Naive B cell (primary cell): Measurements from ENCODE around the gene CCDC61. TPM values are rescaled to one million over a fixed set of nuclear protein-coding genes. Genes with fewer than 3 reads are reported as not detected.
A peak's percentile ranks its signal among the peaks of the same experiment; 100 is the strongest.

ENCODE experiments used
- ATAC-seq, 2 donors: fragments of 150-1000 bp; cut with Tn5 transposase; 2 replicates each; pipeline ENCODE4 v1.10.0; 2021; ENCODE audit warnings: low read depth in 2 of 2, mild to moderate bottlenecking in 2 of 2, moderate library complexity in 2 of 2
- DNase-seq: peaks from one replicate; pipeline ENCODE4 v3.0.0; 2022
- H3K27ac Mint-ChIP-seq, 6 donors: one replicate each; pipeline ENCODE4 v1.8.0; 2020 to 2022; ENCODE audit warnings: mild to moderate bottlenecking in 6 of 6, mixed read lengths in 6 of 6, moderate library complexity in 5 of 6, inconsistent platforms in 2 of 6
- H3K27me3 Mint-ChIP-seq, 3 donors: one replicate each; pipeline ENCODE4 v1.8.0; 2021 to 2022; ENCODE audit warnings: mixed read lengths in 3 of 3, mild to moderate bottlenecking in 1 of 3
- H3K36me3 Mint-ChIP-seq, 2 donors: one replicate each; pipeline ENCODE4 v1.8.0; 2020 to 2022; ENCODE audit warnings: mixed read lengths in 2 of 2, inconsistent platforms in 1 of 2, mild to moderate bottlenecking in 1 of 2
- H3K4me1 Mint-ChIP-seq, 3 donors: one replicate each; pipeline ENCODE4 v1.8.0; 2020 to 2022; ENCODE audit warnings: mixed read lengths in 3 of 3, inconsistent platforms in 1 of 3, mild to moderate bottlenecking in 1 of 3, moderate library complexity in 1 of 3
- H3K4me3 Mint-ChIP-seq, 8 donors: one replicate each; pipeline ENCODE4 v1.8.0; 2020 to 2022; ENCODE audit warnings: mild to moderate bottlenecking in 8 of 8, mixed read lengths in 8 of 8, moderate library complexity in 8 of 8, inconsistent platforms in 2 of 8
- H3K9me3 Mint-ChIP-seq, 7 donors: one replicate each; pipeline ENCODE4 v1.8.0; 2020 to 2022; ENCODE audit warnings: mixed read lengths in 7 of 7, mild to moderate bottlenecking in 5 of 7, inconsistent platforms in 2 of 7, moderate library complexity in 1 of 7
- polyA plus RNA-seq, 6 donors: library from polyadenylated mRNA; unstranded; fragments of 300-500 nt; fragmentation: Illumina TruSeq; gene quantifications; one replicate each; pipeline ENCODE4 v1.2.3, GENCODE V29; 2021; ENCODE audit warnings: low read depth in 6 of 6

CCDC61 gene
- polyA plus RNA-seq, 6 donors from 2014 or later: 4.9 to 11.9 (median 7.7) TPM

GRCh38 chr19:46022061-46022430, 26.8 kb downstream of the CCDC61 start:
- H3K4me1 Mint-ChIP-seq: peaks cover under 1 to 7% (median 4%) of the 10 kb centered on the region in 3 donors
- no peak overlapping the region for H3K4me3 Mint-ChIP-seq
- ATAC-seq (no peak), DNase-seq (no peak)
- peaks cover 0 to 7% of the 10 kb centered on the region in 2 donors for H3K36me3 Mint-ChIP-seq
- no peaks in the 10 kb centered on the region for H3K9me3 Mint-ChIP-seq
- no peak overlapping the region for H3K27ac Mint-ChIP-seq
- peaks cover 27 to 36% (median 34%) of the 10 kb centered on the region in 3 donors for H3K27me3 Mint-ChIP-seq

GRCh38 chr19:46022431-46023310, 27.4 kb downstream of the CCDC61 start, which contains the start of gene PGLYRP1:
PGLYRP1 (minus strand) TSS chr19:46023053; CDS start chr19:46023021, 32 bp downstream.
- Mint-ChIP-seq H3K4me1 (peaks cover 0 to 7% (median 2%) of the 10 kb centered on the region in 3 donors), H3K27me3 (peaks cover 27 to 36% (median 35%) of the 10 kb centered on the region in 3 donors), H3K9me3 (no peaks in the 10 kb centered on the region), H3K27ac (no peak within 1 kb of the TSS), H3K4me3 (no peak within 1 kb of the TSS), H3K36me3 (peaks cover 0 to 7% of the 10 kb centered on the region in 2 donors)
- DNase-seq (no peak), ATAC-seq (no peak)

- Mint-ChIP-seq H3K4me1 (peaks cover 0 to 7% (median 2%) of the 10 kb centered on the region in 3 donors), H3K27ac (no peak overlapping the region), H3K9me3 (no peaks in the 10 kb centered on the region), H3K27me3 (peaks cover 27 to 36% (median 35%) of the 10 kb centered on the region in 3 donors), H3K4me3 (no peak overlapping the region), H3K36me3 (peaks cover 0 to 7% of the 10 kb centered on the region in 2 donors)
- no peak for DNase-seq
- no peak for ATAC-seq
Measured at GRCh38 chr19:46023311-46023779, 28.1 kb downstream of the CCDC61 start.

GRCh38 chr19:46025835-46026234, 30.6 kb downstream of the CCDC61 start:
- H3K9me3 Mint-ChIP-seq: no peaks in the 10 kb centered on the region
- H3K27ac Mint-ChIP-seq: no peak overlapping the region

GRCh38 chr19:46030812-46031550, 35.7 kb downstream of the CCDC61 start:
- Mint-ChIP-seq H3K4me1 (peaks cover 3 to 5% (median 3%) of the 10 kb centered on the region in 3 donors), H3K9me3 (peaks cover 0 to 3% (median 0%) of the 10 kb centered on the region in 7 donors), H3K36me3 (peaks cover 0 to 7% of the 10 kb centered on the region in 2 donors), H3K27ac (no peak overlapping the region), H3K4me3 (no peak overlapping the region), H3K27me3 (peaks cover 27 to 49% (median 37%) of the 10 kb centered on the region in 3 donors)
- no peak for DNase-seq
- ATAC-seq: no peak

More at GRCh38 chr19:46025835-46026234, 30.6 kb downstream of the CCDC61 start:
- Mint-ChIP-seq H3K4me3 (no peak overlapping the region), H3K27me3 (peaks cover 32 to 51% (median 49%) of the 10 kb centered on the region in 3 donors), H3K4me1 (peaks cover 3 to 7% (median 5%) of the 10 kb centered on the region in 3 donors), H3K36me3 (peaks cover 0 to 7% of the 10 kb centered on the region in 2 donors)
- DNase-seq (no peak), ATAC-seq (no peak)

GRCh38 chr19:46031781-46032596, 36.7 kb downstream of the CCDC61 start:
- Mint-ChIP-seq H3K9me3 (peaks cover 0 to 6% (median 0%) of the 10 kb centered on the region in 7 donors), H3K4me1 (peaks cover 3 to 5% (median 3%) of the 10 kb centered on the region in 3 donors), H3K27ac (no peak overlapping the region), H3K4me3 (no peak overlapping the region), H3K27me3 (peaks cover 21 to 46% (median 29%) of the 10 kb centered on the region in 3 donors), H3K36me3 (no peaks in the 10 kb centered on the region)
- DNase-seq: no peak
- ATAC-seq: no peak

- no peak for DNase-seq
- peaks cover 0 to 9% (median 2%) of the 10 kb centered on the region in 7 donors for H3K9me3 Mint-ChIP-seq
- H3K27me3 Mint-ChIP-seq: peaks cover 23 to 48% (median 31%) of the 10 kb centered on the region in 3 donors
- H3K4me1 Mint-ChIP-seq: peaks cover 3 to 5% (median 3%) of the 10 kb centered on the region in 3 donors
- H3K36me3 Mint-ChIP-seq: no peaks in the 10 kb centered on the region
- no peak overlapping the region for H3K4me3 Mint-ChIP-seq
- no peak for ATAC-seq
- H3K27ac Mint-ChIP-seq: no peak overlapping the region
Measured at GRCh38 chr19:46032597-46033025, 37.3 kb downstream of the CCDC61 start.

- Mint-ChIP-seq H3K27me3 (peaks cover 23 to 48% (median 31%) of the 10 kb centered on the region in 3 donors), H3K9me3 (peaks cover 0 to 9% (median 2%) of the 10 kb centered on the region in 7 donors), H3K36me3 (no peaks in the 10 kb centered on the region), H3K27ac (peak overlapping the region in 1 of 6 donors; percentile 24), H3K4me3 (peak overlapping the region in 1 of 8 donors; percentile 42), H3K4me1 (peaks cover 3 to 5% (median 3%) of the 10 kb centered on the region in 3 donors)
- ATAC-seq (no peak), DNase-seq (no peak)
Measured at GRCh38 chr19:46033401-46033800, 38.1 kb downstream of the CCDC61 start.

GRCh38 chr19:46035546-46035945, 40.3 kb downstream of the CCDC61 start:
- peaks cover 24 to 44% (median 34%) of the 10 kb centered on the region in 3 donors for H3K27me3 Mint-ChIP-seq
- peak overlapping the region in 1 of 6 donors; percentile 49 for H3K27ac Mint-ChIP-seq
- peaks cover 0 to 9% (median 2%) of the 10 kb centered on the region in 7 donors for H3K9me3 Mint-ChIP-seq
- ATAC-seq: no peak
- H3K36me3 Mint-ChIP-seq: peaks cover 0 to 7% of the 10 kb centered on the region in 2 donors
- no peak for DNase-seq
- no peak overlapping the region for H3K4me3 Mint-ChIP-seq
- H3K4me1 Mint-ChIP-seq: no peaks in the 10 kb centered on the region

- H3K36me3 Mint-ChIP-seq: peaks cover 0 to 7% of the 10 kb centered on the region in 2 donors
Measured at GRCh38 chr19:46035986-46036743, 40.9 kb downstream of the CCDC61 start.

GRCh38 chr19:46036744-46037128, 41.5 kb downstream of the CCDC61 start:
- ATAC-seq (no peak), DNase-seq (no peak)
- peaks cover 0 to 9% (median 2%) of the 10 kb centered on the region in 7 donors for H3K9me3 Mint-ChIP-seq
- H3K36me3 Mint-ChIP-seq: peaks cover 0 to 7% of the 10 kb centered on the region in 2 donors
- H3K27ac Mint-ChIP-seq: peak overlapping the region in 1 of 6 donors; percentile 90
- no peaks in the 10 kb centered on the region for H3K4me1 Mint-ChIP-seq
- no peak overlapping the region for H3K4me3 Mint-ChIP-seq
- H3K27me3 Mint-ChIP-seq: peaks cover 32 to 47% (median 36%) of the 10 kb centered on the region in 3 donors

More at GRCh38 chr19:46035986-46036743, 40.9 kb downstream of the CCDC61 start:
- DNase-seq: no peak
- Mint-ChIP-seq H3K27ac (no peak overlapping the region), H3K4me3 (no peak overlapping the region), H3K4me1 (no peaks in the 10 kb centered on the region), H3K27me3 (peaks cover 26 to 46% (median 36%) of the 10 kb centered on the region in 3 donors), H3K9me3 (peaks cover 0 to 9% (median 2%) of the 10 kb centered on the region in 7 donors)
- no peak for ATAC-seq

- H3K27me3 Mint-ChIP-seq: peaks cover 51 to 68% (median 55%) of the 10 kb centered on the region in 3 donors
- no peaks in the 10 kb centered on the region for H3K4me1 Mint-ChIP-seq
- peaks cover 0 to 9% (median 0%) of the 10 kb centered on the region in 7 donors for H3K9me3 Mint-ChIP-seq
- no peak for DNase-seq
- H3K27ac Mint-ChIP-seq: no peak overlapping the region
- H3K4me3 Mint-ChIP-seq: no peak overlapping the region
- H3K36me3 Mint-ChIP-seq: peaks cover 0 to 7% of the 10 kb centered on the region in 2 donors
- ATAC-seq: no peak
Measured at GRCh38 chr19:46040125-46040524, 44.9 kb downstream of the CCDC61 start.
